SU-DHL-6 (cell line): ENCODE data around the gene TBX20.

ENCODE experiments used
- EZH2phosphoT487 ChIP-seq: fragments of 200-600 bp; sonication (generic), shearing (Covaris generic); conservative IDR thresholded peaks from 2 replicates; pipeline ENCODE4 v1.6.1; 2018; ENCODE audit warnings: mild to moderate bottlenecking, antibody characterized with exemption, low read length, moderate library complexity, mixed read lengths
- TF ChIP-seq, protein P1 (sequence below): fragments of 200-600 bp; sonication (generic); IDR thresholded peaks from one replicate; pipeline ENCODE4 v1.5.1; 2017; ENCODE audit warnings: antibody characterized with exemption, mild to moderate bottlenecking, low read length, moderate library complexity; ENCODE audit not compliant: insufficient read depth, poor library complexity, severe bottlenecking

DNA sequence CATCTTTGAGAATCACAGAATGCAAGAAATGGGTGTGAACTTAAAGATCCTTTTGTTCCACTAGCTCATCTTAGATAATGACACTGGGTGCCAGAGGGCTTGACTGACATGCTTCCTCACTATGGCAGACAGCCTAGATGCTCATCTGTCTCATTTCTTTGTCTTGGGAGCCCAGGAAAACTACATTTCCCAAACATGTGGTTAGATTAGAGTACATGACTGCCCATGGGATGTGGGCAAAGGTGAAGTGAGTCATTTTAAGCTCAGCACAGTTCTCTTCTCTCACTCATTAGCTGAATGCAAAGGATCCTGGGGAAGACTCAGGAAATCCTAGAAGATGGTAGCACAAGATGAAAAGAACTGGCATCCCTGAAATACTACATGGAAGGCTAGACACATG lies 32.5 kb upstream of the TBX20 start:
- TF ChIP-seq, protein P1, sequence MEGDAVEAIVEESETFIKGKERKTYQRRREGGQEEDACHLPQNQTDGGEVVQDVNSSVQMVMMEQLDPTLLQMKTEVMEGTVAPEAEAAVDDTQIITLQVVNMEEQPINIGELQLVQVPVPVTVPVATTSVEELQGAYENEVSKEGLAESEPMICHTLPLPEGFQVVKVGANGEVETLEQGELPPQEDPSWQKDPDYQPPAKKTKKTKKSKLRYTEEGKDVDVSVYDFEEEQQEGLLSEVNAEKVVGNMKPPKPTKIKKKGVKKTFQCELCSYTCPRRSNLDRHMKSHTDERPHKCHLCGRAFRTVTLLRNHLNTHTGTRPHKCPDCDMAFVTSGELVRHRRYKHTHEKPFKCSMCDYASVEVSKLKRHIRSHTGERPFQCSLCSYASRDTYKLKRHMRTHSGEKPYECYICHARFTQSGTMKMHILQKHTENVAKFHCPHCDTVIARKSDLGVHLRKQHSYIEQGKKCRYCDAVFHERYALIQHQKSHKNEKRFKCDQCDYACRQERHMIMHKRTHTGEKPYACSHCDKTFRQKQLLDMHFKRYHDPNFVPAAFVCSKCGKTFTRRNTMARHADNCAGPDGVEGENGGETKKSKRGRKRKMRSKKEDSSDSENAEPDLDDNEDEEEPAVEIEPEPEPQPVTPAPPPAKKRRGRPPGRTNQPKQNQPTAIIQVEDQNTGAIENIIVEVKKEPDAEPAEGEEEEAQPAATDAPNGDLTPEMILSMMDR = no peak
- TF ChIP-seq EZH2phosphoT487 = no peak
